ENCODE measurements around the gene PNRC1. TPM values are rescaled to one million over a fixed set of nuclear protein-coding genes. Genes with fewer than 3 reads are reported as not detected.

The PNRC1 gene
- total and polyA plus RNA-seq, 2 of the 4 experiments (the other 2 are of a cell fraction): 6.5 to 8.1 TPM

DNA sequence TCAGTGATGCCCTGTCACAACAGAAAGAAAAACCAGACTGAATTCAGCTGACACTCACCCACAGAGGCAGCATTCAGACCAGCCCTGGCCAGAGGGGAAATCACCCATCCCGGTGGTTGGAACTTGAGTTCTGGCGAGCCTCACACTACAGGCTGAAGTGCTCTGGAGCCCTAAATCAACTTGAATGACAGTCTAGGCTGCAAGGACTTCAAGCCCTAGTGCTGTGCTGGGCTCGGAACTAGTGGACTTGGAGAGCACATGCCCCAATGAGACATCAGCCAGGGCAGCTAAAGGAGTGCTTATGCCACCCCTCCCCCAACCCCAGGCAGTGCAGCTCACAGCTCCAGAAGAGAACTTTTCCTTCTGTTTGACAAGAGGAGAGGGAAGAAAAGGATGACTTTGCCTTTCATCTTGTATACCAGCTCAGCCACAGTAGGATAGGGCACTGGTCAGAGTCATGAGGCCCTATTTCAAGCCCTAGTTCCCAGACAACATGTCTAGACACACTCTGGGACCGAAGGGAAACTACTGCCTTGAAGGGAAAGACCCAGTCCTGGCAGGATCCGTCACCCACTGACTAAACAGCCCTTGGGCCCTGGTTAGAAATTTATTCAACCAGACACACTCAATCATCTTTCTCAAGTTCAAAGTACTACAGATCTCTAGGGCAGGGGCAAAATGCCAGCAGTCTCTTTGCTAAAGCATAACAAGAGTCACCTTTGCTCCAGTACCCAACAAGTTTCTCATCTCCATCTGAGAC, 43.2 kb upstream of the PNRC1 start:
- H2AFZ ChIP-seq (replicated peaks; ENCODE audit: low read length, poor library complexity): no peak overlapping the region
- 0 out of 2 replicates have a peak overlapping the region, but pooled peaks have one; percentile 1 for H2BK120ac ChIP-seq (ENCODE audit: low read depth, low read length)
- intact Hi-C loops (cut with micrococcal nuclease) (no loop called here), in situ Hi-C loops (cut with MboI; ENCODE audit: low sequenced_read_pairs) (no loop called here), dilution Hi-C loops (cut with HindIII; ENCODE audit: low sequenced_read_pairs, unreplicated experiment) (no loop called here)
- H3K4me2 ChIP-seq (ENCODE audit: low read depth, low read length): no peak overlapping the region
- POLR2A ChIA-PET (ENCODE audit: unreplicated experiment): no interaction called here
- no peak overlapping the region for H3K14ac ChIP-seq (replicated peaks; ENCODE audit: low read depth, low read length)
- H3K9ac ChIP-seq (ENCODE audit: low read depth, low read length): no peak overlapping the region
- H2BK5ac ChIP-seq (ENCODE audit: low read depth, low read length, poor library complexity, severe bottlenecking): no peak overlapping the region
- H2AK9ac ChIP-seq (replicated peaks; ENCODE audit: low read depth, low read length, poor library complexity): no peak overlapping the region
- H3K36me3 ChIP-seq (ENCODE audit: control insufficient read depth, insufficient read depth, low read length): no peaks in the 10 kb centered on the region
- no peak overlapping the region; the same call in 1 of the 2 replicates for H4K91ac ChIP-seq (ENCODE audit: insufficient read depth, low read depth, low read length)
- no TSS peak for BruUV-seq (replicated peaks)
- ATAC-seq (ENCODE audit: low read depth): no peak
- no peaks in the 10 kb centered on the region for H3K27me3 ChIP-seq (ENCODE audit: control insufficient read depth, insufficient read depth, low read length)
- no peak overlapping the region for H2BK20ac ChIP-seq (ENCODE audit: low read depth, low read length)
- CTCF ChIA-PET: no interaction called here
- no peak for DNase-seq
- H3K9me3 ChIP-seq (ENCODE audit: control insufficient read depth, insufficient read depth, low read length): 0 out of 2 replicates have a peak, but pooled peaks cover 2% of the 10 kb centered on the region
- peak overlapping the region; percentile 24 for H2AK5ac ChIP-seq (ENCODE audit: low read depth, low read length)
- H3K9me1 ChIP-seq (ENCODE audit: insufficient read depth, low read length): peaks cover 5% of the 10 kb centered on the region
- no peak overlapping the region; the same call in 1 of the 2 replicates for H3K18ac ChIP-seq (ENCODE audit: low read depth, low read length)
- no peak overlapping the region for H3K4me3 ChIP-seq (ENCODE audit: insufficient read depth, low read depth, low read length)
- H2BK15ac ChIP-seq (ENCODE audit: low read depth, low read length): no peak overlapping the region; the same call in 2 of the 3 replicates
- H4K8ac ChIP-seq (ENCODE audit: low read depth in 2 of 2, low read length in 2 of 2): no peak overlapping the region
- no peak overlapping the region for H3K23ac ChIP-seq (ENCODE audit: low read depth, low read length)
- H3K4ac ChIP-seq (ENCODE audit: low read depth, low read length): no peak overlapping the region
- H4K20me1 ChIP-seq (ENCODE audit: insufficient read depth, low read length): no peaks in the 10 kb centered on the region
- no peaks in the 10 kb centered on the region for H3K79me1 ChIP-seq (ENCODE audit: low read depth in 1 of 2, low read length in 2 of 2)
- H3K27ac ChIP-seq (ENCODE audit: insufficient read depth, low read length): no peak overlapping the region
- H3K4me1 ChIP-seq (ENCODE audit: control insufficient read depth, insufficient read depth, low read length): peaks cover 10% of the 10 kb centered on the region
- 90% methylated on average over 2 of the region's 5 CpGs; no CpG with 5 or more reads in 1 of the 2 experiments for WGBS, 2 experiments (ENCODE audit: extremely low coverage in 2 of 2, insufficient read length in 1 of 2)
- no peak overlapping the region for H3K56ac ChIP-seq (ENCODE audit: extremely low read depth, insufficient read depth, low read length)
- H4K5ac ChIP-seq (ENCODE audit: low read depth, low read length): no peak overlapping the region
- TF ChIP-seq RCOR1 (IDR thresholded peaks at IDR 0.05; ENCODE audit: insufficient replicate concordance, low read length) (no peak), SMC3 (IDR thresholded peaks at IDR 0.05; ENCODE audit: low read depth, low read length) (no peak), POLR2A (IDR thresholded peaks at IDR 0.05; ENCODE audit: low read depth, low read length) (no peak), CHD1 (IDR thresholded peaks at IDR 0.05; ENCODE audit: low read depth, low read length) (no peak), MAFK (IDR thresholded peaks at IDR 0.05; ENCODE audit: low read depth, low read length) (no peak), MXI1 (IDR thresholded peaks at IDR 0.05; ENCODE audit: borderline replicate concordance, low read depth, low read length) (no peak), CEBPB (IDR thresholded peaks at IDR 0.05; ENCODE audit: low read depth, low read length) (no peak), RFX5 (IDR thresholded peaks at IDR 0.05; ENCODE audit: low read depth, low read length) (no peak), RAD21 (IDR thresholded peaks at IDR 0.05; ENCODE audit: low read length) (no peak), FOS (IDR thresholded peaks at IDR 0.05; ENCODE audit: low read depth, low read length) (no peak), MAZ (IDR thresholded peaks at IDR 0.05; ENCODE audit: borderline replicate concordance, low read depth, low read length) (no peak), BHLHE40 (IDR thresholded peaks at IDR 0.05; ENCODE audit: low read depth, low read length) (no peak)
- TF ChIP-seq, protein P1, sequence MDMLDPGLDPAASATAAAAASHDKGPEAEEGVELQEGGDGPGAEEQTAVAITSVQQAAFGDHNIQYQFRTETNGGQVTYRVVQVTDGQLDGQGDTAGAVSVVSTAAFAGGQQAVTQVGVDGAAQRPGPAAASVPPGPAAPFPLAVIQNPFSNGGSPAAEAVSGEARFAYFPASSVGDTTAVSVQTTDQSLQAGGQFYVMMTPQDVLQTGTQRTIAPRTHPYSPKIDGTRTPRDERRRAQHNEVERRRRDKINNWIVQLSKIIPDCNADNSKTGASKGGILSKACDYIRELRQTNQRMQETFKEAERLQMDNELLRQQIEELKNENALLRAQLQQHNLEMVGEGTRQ (IDR thresholded peaks at IDR 0.05; ENCODE audit: low read depth, low read length): no peak
- TF ChIP-seq, protein P2, sequence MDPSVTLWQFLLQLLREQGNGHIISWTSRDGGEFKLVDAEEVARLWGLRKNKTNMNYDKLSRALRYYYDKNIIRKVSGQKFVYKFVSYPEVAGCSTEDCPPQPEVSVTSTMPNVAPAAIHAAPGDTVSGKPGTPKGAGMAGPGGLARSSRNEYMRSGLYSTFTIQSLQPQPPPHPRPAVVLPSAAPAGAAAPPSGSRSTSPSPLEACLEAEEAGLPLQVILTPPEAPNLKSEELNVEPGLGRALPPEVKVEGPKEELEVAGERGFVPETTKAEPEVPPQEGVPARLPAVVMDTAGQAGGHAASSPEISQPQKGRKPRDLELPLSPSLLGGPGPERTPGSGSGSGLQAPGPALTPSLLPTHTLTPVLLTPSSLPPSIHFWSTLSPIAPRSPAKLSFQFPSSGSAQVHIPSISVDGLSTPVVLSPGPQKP (IDR thresholded peaks at IDR 0.05; ENCODE audit: borderline replicate concordance, low read depth, low read length): no peak
- TF ChIP-seq, protein P3, sequence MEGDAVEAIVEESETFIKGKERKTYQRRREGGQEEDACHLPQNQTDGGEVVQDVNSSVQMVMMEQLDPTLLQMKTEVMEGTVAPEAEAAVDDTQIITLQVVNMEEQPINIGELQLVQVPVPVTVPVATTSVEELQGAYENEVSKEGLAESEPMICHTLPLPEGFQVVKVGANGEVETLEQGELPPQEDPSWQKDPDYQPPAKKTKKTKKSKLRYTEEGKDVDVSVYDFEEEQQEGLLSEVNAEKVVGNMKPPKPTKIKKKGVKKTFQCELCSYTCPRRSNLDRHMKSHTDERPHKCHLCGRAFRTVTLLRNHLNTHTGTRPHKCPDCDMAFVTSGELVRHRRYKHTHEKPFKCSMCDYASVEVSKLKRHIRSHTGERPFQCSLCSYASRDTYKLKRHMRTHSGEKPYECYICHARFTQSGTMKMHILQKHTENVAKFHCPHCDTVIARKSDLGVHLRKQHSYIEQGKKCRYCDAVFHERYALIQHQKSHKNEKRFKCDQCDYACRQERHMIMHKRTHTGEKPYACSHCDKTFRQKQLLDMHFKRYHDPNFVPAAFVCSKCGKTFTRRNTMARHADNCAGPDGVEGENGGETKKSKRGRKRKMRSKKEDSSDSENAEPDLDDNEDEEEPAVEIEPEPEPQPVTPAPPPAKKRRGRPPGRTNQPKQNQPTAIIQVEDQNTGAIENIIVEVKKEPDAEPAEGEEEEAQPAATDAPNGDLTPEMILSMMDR (conservative IDR thresholded peaks at IDR 0.05; ENCODE audit: low read depth, low read length): no peak

All from IMR-90 (cell line).